K562 treated with DMSO at 1 percent for 12 hours (cell line): ENCODE measurements around the gene ESRP2. TPM values are rescaled to one million over a fixed set of nuclear protein-coding genes. Genes with fewer than 3 reads are reported as not detected.

ENCODE experiments used
- total RNA-seq: library from RNA; unstranded; fragments of 300-600 nt; gene quantifications from 2 replicates; pipeline ENCODE4 v1.2.3, GENCODE V29; 2022; ENCODE audit not compliant: insufficient read depth

ESRP2 gene
- total RNA-seq = not detected in 2 replicates

DNA sequence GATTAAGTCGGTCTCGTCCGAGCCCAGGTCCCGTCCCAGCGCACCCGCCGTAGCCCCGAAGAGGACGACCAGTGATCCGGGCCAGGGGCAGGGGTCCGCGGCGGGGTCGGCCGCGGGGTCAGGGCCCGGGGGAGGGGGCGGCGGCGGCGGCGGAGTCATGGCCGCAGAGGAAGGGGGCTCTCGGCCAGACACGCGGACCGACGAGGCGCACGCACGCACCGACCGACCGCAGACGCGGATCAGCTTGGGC lies at the start of gene ESRP2:
Gene ESRP2, minus strand, starts transcription at position 241 of the 250 bp plus-strand sequence. Its CDS starts 82 bp downstream, at position 159.

GRCh38 chr16:68264128-68265077 lies 28.5 kb upstream of the ESRP2 start, which contains the start of gene SLC7A6:
Gene SLC7A6 (plus strand): TSS chr16:68264526. CDS start chr16:68274727, 10,201 bp downstream.

GRCh38 chr16:68244903-68245853 lies 9.3 kb upstream of the ESRP2 start, which contains the start of gene PLA2G15:
Gene PLA2G15 (plus strand): TSS chr16:68245373. CDS start chr16:68245427, 54 bp downstream.

Other genes starting within 250 kb of the ESRP2 start
- gene DPEP2, start 236.6 kb downstream of the ESRP2 start, total RNA-seq = 1.7 and 4.6 TPM in 2 replicates
- gene DPEP2NB, start 220.2 kb downstream of the ESRP2 start, total RNA-seq = not detected in 2 replicates
- 12.3 and 13.7 TPM in 2 replicates for gene DDX28, start 212.9 kb downstream of the ESRP2 start, total RNA-seq
- 8.5 and 13.1 TPM in 2 replicates for gene DUS2, start 212.8 kb downstream of the ESRP2 start, total RNA-seq
- gene NFATC3, start 150.8 kb downstream of the ESRP2 start, total RNA-seq = 12.5 and 41.1 TPM in 2 replicates
- 32.1 and 40.4 TPM in 2 replicates for gene PLA2G15, start 9.2 kb upstream of the ESRP2 start, total RNA-seq
- 5.4 and 23.3 TPM in 2 replicates for gene SLC7A6, start 28.4 kb upstream of the ESRP2 start, total RNA-seq
- 7.8 and 17.5 TPM in 2 replicates for gene SLC7A6OS, start 74.8 kb upstream of the ESRP2 start, total RNA-seq
- gene PRMT7, start 74.9 kb upstream of the ESRP2 start, total RNA-seq = 42.4 and 57.2 TPM in 2 replicates
- 3.1 and 3.4 TPM in 2 replicates for gene SMPD3, start 212.4 kb upstream of the ESRP2 start, total RNA-seq